Breast epithelium (tissue), 4 donors: ENCODE measurements around the gene TMEM255B. TPM values are rescaled to one million over a fixed set of nuclear protein-coding genes. Genes with fewer than 3 reads are reported as not detected.

ENCODE experiments used
- DNase-seq, 2 donors: peaks; one replicate each; pipeline ENCODE4 v3.0.0-alpha.2; 2019; ENCODE audit warnings: low spot score in 2 of 2
- H3K27ac ChIP-seq, 2 donors: fragments of 200-600 bp; sonication (generic) in 1 of 2; one replicate each; pipeline ENCODE4 v1.5.1; 2016 to 2019; ENCODE audit warnings: mild to moderate bottlenecking in 1 of 2
- H3K27me3 ChIP-seq, 2 donors: fragments of 200-600 bp; sonication (generic) in 1 of 2; one replicate each; pipeline versions ENCODE4 v1.5.1 to v1.6.0; 2017 to 2019; ENCODE audit warnings: control low read depth in 1 of 2, mild to moderate bottlenecking in 1 of 2
- H3K36me3 ChIP-seq: fragments of 200-600 bp; one replicate; pipeline ENCODE4 v1.5.1; 2019
- H3K4me1 ChIP-seq, 2 donors: fragments of 200-600 bp; sonication (generic); one replicate each; pipeline ENCODE4 v1.5.1; 2016 to 2019; ENCODE audit warnings: control low read depth in 1 of 2
- H3K4me3 ChIP-seq, 3 donors: fragments of 200-600 bp; sonication (generic); 1 replicate in 2 of 3; 2 replicates in 1 of 3; pipeline ENCODE4 v1.5.1; 2016 to 2019; ENCODE audit warnings: mild to moderate bottlenecking in 3 of 3, moderate library complexity in 2 of 3
- H3K9me3 ChIP-seq, 2 donors: fragments of 200-600 bp; sonication (generic) in 1 of 2; one replicate each; pipeline ENCODE4 v1.5.1; 2016 to 2019; ENCODE audit warnings: control low read depth in 1 of 2
- CTCF ChIP-seq, 3 donors: fragments of 450-650 bp; IDR thresholded peaks; one replicate each; pipeline ENCODE4 v1.5.1; 2016 to 2017; ENCODE audit warnings: antibody characterized with exemption in 3 of 3, mild to moderate bottlenecking in 3 of 3, moderate library complexity in 3 of 3
- POLR2A ChIP-seq: fragments of 450-650 bp; IDR thresholded peaks from one replicate; pipeline ENCODE4 v1.6.1; 2016; ENCODE audit warnings: antibody characterized with exemption, mild to moderate bottlenecking, moderate library complexity
- POLR2AphosphoS5 ChIP-seq, 3 donors: sonication (generic); formaldehyde crosslinking; IDR thresholded peaks; one replicate each; pipeline ENCODE4 v1.6.1; 2017; ENCODE audit warnings: antibody characterized with exemption in 3 of 3
- intact Hi-C: fragments of 100-400 bp; cut with DNase I; formaldehyde crosslinking; loops from one replicate; pipeline ENCODE4 v1.15.1; 2023; ENCODE audit warnings: low total_unique reads
- total RNA-seq, 3 donors: library from RNA; depleted of rRNA; stranded (reverse); fragments of >200 nt; gene quantifications; one replicate each; pipeline ENCODE4 v1.1.0, GENCODE V29; 2016

Gene TMEM255B
- total RNA-seq, 3 donors from 2014 or later = 2.3 to 11.8 (median 5.2) TPM

- H3K4me1 ChIP-seq = peaks cover 9 to 12% of the 10 kb centered on the region in 2 donors
- DNase-seq = peak; percentile 5 to 51
- no peaks in the 10 kb centered on the region for H3K9me3 ChIP-seq
- TF ChIP-seq CTCF (IDR thresholded peaks at IDR 0.05) (no peak), POLR2A (no peak), POLR2AphosphoS5 (IDR thresholded peaks at IDR 0.05) (no peak)
- H3K27me3 ChIP-seq = no peaks in the 10 kb centered on the region
- no peaks in the 10 kb centered on the region for H3K36me3 ChIP-seq
- no peak overlapping the region for H3K4me3 ChIP-seq
- H3K27ac ChIP-seq = peak overlapping the region in 1 of 2 donors; percentile 10
- intact Hi-C loops = no loop called here
Measured at GRCh38 chr13:113855012-113855921, 96.2 kb downstream of the TMEM255B start.

- Histone ChIP-seq H3K4me3 (no peak overlapping the region), H3K36me3 (no peaks in the 10 kb centered on the region), H3K27ac (peak overlapping the region in 1 of 2 donors; percentile 25), H3K27me3 (no peaks in the 10 kb centered on the region), H3K4me1 (peaks cover 9 to 20% of the 10 kb centered on the region in 2 donors), H3K9me3 (no peaks in the 10 kb centered on the region)
- DNase-seq = peak; percentile 12 to 39
- intact Hi-C loops = no loop called here
- TF ChIP-seq CTCF (IDR thresholded peaks at IDR 0.05) = no peak
- no peak for TF ChIP-seq POLR2AphosphoS5 (IDR thresholded peaks at IDR 0.05)
- no peak for TF ChIP-seq POLR2A
Measured at GRCh38 chr13:113855931-113856715, 97.1 kb downstream of the TMEM255B start.

GRCh38 chr13:113856716-113857065 is 97.7 kb downstream of the TMEM255B start:
- TF ChIP-seq POLR2A (no peak), CTCF (IDR thresholded peaks at IDR 0.05) (no peak), POLR2AphosphoS5 (IDR thresholded peaks at IDR 0.05) (no peak)
- intact Hi-C loops = no loop called here
- Histone ChIP-seq H3K27me3 (no peaks in the 10 kb centered on the region), H3K4me3 (no peak overlapping the region), H3K4me1 (peaks cover 9 to 20% of the 10 kb centered on the region in 2 donors), H3K9me3 (no peaks in the 10 kb centered on the region), H3K27ac (no peak overlapping the region), H3K36me3 (no peaks in the 10 kb centered on the region)
- peak; percentile 18 to 51 for DNase-seq

GRCh38 chr13:113857531-113858195 is 98.6 kb downstream of the TMEM255B start:
- Histone ChIP-seq H3K9me3 (no peaks in the 10 kb centered on the region), H3K27ac (peak overlapping the region in 1 of 2 donors; percentile 19), H3K36me3 (no peaks in the 10 kb centered on the region), H3K27me3 (no peaks in the 10 kb centered on the region), H3K4me1 (peaks cover 9 to 20% of the 10 kb centered on the region in 2 donors), H3K4me3 (peak overlapping the region in 1 of 3 donors; percentile 4)
- TF ChIP-seq POLR2A (no peak), POLR2AphosphoS5 (IDR thresholded peaks at IDR 0.05) (no peak), CTCF (IDR thresholded peaks at IDR 0.05) (no peak)
- intact Hi-C loops = no loop called here
- peak; percentile 22 to 31 for DNase-seq
